ENCODE measurements around the gene C14orf180. TPM values are rescaled to one million over a fixed set of nuclear protein-coding genes. Genes with fewer than 3 reads are reported as not detected.
"Not testable (repeated sequence)": the region's sequence is repeated elsewhere in the genome, so short reads cannot be mapped to it uniquely, and the experiment has no call there.

C14orf180 gene
- total RNA-seq, 1 donor from 2014 or later, result 1.7 TPM

DNA sequence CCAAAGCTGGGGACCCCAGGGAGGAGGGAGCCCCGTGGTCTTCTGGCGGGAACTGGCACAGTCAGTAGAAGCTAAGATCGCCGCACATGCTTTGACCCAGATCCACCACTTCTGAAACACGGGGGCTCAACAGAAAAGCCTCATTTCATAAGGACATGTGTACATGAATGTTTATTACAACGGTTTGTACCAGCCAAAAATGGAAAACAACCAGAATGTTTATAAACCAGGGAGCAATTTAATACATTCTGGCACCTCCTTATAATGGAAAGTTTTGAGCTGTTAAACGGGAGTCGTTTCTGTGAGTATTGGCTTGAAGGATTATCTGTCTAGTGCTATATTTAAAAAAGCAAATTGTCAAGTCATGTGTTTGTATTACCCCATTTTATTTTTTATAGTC, 32.3 kb downstream of the C14orf180 start:
- DNase-seq (ENCODE audit: low spot score), result no peak

DNA sequence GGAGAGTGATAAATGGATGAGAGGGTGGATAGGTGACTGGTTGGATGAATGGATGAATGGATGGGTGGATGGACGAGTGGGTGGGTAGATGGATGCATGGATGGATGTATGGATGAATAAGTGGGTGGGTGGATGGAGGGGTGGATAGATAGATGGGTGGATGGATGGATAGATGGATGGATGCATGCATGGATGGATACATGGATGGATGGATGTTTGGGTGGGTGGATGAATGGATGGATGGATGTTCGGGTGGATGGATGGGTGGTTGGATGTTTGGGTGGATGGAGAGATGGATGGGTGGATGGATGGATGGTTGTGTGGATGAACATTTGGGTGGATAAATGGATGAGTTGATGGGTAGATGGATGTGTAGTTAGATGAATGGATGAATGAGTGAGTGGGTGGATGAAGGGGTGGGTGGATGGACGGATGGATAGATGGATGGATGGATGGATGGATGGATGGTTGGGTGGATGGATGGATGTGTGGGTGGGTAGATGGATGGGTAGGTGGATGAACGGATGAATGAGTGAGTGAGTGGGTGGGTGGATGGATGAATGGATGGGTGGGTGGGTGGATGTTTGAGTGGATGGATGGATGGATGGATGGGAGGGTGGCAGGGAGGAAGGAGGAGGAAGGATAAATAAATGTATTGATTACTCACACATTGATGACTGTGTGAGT, 34.7 kb downstream of the C14orf180 start:
- no peak for DNase-seq (ENCODE audit: low spot score)

DNA sequence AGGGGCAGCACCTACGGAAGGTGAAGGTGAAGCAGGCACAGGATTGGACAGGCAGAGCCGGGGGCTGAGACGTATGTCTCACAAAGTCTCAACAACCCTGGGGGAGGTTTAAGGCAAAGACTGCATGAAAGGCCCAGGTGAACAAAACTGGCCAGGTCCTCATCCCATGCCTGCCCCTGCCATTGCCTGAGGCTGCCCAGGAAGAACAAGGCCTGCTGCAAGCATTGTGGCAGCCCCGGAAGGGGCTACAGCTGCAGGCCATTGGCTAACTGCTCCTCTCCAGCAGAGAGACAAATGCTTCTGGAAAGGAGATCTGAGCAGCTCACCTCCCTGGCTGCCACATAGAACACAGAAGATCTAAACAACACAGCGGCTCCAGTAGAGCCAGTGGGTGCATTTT, 45.4 kb downstream of the C14orf180 start:
- DNase-seq (ENCODE audit: low spot score), result no peak

DNA sequence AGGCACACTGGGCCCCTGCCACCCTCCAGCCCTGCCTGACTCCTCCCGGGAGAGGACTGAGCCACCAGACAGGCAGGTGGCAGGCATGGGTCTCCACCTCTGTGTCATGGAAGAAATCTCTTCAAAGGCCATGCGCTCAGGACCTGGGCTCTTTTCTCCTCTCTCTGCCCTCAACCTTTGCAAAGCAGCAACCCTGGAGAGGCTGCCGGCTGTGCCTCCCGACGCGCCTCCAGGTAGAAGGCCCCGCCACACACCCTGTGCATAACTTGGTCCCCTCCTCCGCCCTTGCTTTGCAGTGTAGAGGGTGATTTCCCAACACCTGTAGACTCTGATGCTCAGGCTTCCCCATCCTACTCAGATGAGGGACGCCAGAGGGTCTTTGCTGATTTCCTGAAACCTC, 53.2 kb downstream of the C14orf180 start:
- DNase-seq (ENCODE audit: low spot score), result no peak

DNA sequence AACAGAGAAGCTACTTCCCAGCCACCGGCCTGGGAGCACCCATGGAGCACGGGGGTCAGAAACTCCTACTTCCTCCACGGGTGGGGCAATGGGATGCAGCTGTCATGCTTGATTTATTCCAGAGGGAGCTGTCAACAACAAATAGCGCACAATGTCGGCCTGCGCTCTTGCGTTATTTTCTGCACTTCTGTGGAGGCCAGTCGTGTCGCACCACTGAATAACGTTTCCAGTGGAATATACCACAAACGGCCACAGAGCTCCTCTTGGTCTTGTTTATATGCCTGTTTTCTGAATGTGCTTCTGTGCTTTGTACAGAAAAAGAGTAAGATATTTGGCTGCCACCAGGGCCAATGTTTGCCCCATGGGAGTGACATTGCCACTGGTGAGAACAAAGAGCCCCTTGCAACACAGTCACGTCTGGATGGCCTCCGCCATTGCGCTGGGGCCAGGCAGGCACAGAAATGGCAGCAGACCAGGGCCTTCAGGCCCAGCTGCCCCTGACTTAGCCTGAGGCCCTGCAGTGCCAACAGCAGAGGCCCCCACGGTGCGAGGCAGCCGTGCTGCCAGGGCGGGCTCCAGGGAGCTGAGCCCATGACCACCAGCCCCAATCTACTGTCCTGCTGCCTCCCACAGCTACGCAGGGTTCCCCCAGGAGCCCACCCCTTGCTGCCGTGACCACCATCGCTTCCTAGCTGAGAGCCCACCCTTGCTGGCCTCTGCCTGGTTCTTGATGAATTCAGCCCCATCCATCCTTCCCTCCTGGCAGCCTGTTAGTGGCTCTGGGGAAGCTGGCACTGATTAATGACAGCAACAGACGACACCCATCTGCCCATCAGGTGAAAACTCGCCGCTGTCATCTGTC, 53.9 kb downstream of the C14orf180 start:
- DNase-seq (ENCODE audit: low spot score), result no peak

DNA sequence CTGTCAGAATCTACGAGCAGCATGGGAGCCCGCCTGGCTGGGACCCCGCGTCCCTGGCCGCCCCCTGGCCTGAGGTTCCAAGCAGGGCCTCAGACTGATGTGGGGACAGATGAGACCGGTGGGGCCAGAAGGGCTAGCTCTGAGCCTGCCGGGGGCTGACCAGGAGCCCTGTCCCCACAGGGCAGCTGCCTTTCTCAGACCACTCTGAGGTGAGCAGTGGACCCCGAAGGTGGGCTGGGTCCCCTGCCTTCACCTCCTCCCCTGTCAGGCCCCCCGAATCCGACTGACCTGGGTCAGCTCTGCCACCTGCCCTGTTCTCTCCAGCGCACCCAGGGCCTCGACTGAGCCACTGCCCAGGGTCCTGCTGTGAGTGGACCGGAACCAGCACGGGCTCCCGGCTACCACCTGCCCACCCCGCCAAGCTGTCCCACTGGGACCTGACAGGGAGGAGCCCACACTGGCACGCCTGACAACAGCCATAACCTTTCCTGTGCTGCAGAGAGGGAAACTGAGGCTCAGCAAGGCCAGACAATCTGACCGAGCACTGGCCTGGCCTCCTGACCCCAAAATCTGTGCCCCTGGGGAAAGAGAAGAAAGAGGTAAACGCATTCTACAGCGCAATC, 54.7 kb downstream of the C14orf180 start:
- DNase-seq (ENCODE audit: low spot score), result no peak

DNA sequence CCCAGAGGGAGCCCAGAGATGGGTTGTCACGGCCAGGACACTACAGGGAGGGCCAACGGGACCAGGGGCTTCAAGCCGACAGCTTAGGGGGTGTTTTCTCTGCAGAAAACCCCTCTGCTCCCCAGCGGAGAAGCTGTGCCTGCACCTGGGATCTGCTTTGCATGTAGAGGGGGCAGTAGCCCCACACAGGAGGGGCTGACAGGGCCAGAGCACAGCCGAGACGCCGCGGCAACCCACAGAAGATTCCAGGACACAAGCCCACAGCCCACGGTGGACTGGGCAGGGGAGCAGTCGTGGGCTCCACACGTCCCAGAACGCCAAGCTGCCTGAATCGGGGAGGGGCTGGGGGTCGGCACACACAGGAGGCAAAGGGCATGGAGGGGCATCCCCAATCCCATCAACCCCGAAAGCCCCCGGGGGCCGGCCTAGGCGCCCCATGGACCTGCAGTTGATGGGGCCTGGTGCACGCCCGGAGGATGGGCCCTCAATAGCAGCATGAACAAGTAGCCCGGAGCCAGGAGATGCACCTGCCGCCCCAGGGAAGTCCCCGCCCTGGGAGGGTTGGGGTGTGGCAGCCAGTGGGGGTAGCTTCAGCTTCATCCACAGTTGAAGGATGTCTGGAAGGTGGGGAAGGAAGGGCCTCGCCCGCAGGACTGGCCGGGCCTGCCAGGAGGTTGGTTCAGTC, 55.5 kb downstream of the C14orf180 start:
- no peak for DNase-seq (ENCODE audit: low spot score)

DNA sequence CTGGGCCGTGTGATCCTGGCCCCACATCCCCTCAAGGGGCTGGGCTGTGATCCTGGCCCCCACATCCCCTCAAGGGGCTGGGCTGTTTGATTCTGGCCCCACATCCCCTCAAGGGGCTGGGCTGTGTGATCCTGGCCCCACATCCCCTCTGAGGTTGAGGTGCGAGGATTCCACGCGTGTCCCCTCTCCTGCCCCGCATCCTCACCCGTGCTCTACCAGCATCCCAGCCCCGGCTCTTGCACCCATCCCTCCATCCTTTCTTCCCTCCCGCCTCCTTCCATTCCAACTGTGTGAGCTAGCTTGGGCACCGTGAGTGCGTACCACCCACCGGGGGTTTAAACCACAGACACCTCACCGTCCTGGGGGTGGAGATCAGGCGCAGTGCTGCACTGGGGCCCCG, 56.2 kb downstream of the C14orf180 start:
- DNase-seq (ENCODE audit: low spot score), result no peak

DNA sequence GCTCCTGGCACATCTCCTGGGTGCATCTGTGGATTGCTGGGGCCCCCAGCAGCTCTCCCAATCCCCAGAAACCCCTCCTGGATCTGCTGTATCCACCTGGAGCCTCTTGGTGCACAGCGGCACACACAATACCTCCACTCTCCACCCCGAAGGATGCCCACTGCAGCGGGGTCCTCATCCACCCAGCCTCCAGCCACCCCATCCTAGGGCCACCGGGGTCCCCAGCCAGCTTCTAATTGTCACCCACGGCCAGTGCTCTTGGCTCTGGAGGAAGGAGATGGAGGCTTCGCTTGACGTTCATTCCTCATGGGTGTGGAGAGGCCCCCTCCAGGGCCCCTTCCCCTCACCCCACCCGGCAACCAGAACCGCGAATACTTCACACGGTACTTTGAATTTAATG, 56.6 kb downstream of the C14orf180 start:
- DNase-seq (ENCODE audit: low spot score), result no peak

DNA sequence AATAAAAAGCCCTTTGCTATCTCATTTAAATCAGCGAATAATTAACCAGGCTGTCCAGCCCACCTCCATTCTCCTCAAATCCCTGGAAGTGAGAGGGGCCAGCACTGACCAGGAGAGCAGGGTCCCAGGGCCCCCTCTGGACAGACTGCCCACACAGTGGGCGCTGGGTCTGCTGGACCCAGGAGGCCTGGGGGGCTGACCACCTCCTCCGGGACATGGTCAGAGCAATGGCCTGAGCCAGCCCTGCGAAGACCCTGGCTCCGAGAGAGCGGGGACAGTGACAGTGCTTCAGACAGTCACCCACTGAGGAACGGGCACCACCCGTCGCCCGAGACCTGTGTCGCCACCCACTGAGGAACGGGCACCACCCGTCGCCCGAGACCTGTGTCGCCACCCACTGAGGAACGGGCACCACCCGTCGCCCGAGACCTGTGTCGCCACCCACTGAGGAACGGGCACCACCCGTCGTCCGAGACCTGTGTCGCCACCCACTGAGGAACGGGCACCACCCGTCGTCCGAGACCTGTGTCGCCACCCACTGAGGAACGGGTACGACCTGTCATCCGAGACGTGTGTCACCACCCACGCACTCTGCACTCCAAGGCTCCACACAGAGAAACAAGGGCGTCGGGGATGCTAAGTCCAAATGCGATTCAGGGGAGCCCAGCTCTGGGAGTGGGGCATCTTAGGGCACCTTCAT, 57.4 kb downstream of the C14orf180 start:
- DNase-seq (ENCODE audit: low spot score), result not testable (repeated sequence)

DNA sequence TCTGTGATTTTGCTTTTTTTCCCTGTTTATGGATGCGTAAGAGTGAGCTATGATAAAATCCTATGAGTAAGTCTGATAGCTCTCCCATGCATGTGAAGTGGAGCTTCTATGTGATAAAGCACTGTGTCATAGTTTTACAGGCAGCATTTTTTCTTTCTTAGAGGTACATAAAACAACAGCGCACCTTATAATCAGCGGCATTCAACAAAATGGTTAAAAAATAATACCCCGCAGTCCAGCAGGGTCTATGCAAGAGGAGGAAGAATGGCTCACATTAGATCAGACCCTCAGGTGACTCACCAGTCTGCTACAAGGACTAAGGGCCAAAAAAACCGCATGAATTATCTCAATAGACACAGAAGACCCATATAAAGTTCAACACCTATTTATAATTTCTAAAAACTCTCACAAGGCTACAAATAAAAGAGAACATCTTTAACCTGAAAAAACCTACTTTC, 58.0 kb downstream of the C14orf180 start:
- no peak for DNase-seq (ENCODE audit: low spot score)

DNA sequence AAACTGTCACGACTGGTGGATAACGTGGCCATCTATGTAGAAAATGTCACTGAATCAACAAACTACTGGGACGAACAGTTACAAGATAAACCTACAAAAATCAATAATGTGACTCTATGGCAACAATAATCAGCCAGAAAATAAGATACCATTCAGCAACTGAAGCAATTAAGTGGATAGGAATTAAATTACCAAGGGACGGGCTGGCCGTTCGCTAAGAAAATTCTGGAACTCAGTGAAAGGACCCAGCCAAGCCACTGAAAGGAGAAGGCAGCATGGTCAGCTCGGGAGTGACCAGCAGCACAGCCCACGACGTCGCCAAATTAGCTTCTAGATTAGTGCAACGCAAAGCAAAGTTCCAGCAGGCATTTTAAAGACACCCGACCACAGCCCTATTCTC, 58.6 kb downstream of the C14orf180 start:
- DNase-seq (ENCODE audit: low spot score), result no peak

DNA sequence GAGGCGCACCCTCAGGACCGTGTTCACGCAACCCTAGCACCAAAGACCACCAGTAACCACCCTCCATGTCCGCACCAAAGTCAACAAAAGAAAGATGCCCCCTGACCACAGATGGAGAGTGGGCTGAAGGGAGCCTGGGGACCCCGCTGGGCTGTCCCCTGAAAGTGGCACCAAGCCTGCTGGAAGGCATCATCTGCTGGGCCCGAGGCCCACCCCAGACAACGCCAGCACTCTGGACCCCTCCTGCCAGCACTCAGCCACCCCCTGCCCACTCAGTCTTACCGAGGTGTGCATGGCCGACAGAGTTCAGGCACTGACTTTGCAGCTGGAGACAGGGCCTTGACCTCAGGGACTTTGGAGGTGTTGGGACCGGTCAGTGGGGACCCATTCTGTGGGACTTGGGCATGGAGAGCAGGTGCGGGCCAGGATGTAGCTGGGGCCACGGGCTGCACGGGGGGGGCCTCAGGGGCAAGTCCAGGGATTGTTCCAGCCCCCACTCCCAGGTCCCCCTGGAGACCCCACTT, 59.4 kb downstream of the C14orf180 start:
- DNase-seq (ENCODE audit: low spot score), result no peak

DNA sequence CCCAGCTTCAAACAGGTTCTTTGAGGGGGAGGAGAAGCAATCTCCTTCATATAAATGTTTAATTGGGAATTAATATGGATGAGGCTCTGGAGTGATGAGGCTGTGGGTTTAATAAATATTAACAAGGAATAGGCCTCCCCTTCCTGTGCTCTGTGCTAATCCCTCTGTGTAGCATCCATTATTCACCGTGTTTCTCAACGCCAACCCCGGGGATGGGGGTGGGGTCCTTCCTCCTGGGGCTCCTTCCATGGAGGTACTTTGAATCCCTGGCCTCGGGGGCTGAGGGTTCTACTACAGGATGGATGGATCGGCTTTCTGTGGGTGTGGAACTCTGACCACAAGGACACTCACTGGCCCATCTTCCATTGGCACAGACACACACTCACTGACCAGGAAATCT, 59.9 kb downstream of the C14orf180 start:
- DNase-seq (ENCODE audit: low spot score), result no peak

Other genes with a start within 250 kb of the C14orf180 start
- gene TMEM179, start 25.0 kb downstream of the C14orf180 start, total RNA-seq, result 0.86 TPM
- 81.6 TPM for gene INF2, start 109.9 kb downstream of the C14orf180 start, total RNA-seq
- gene ADSS1, start 144.5 kb downstream of the C14orf180 start, total RNA-seq, result 11.0 TPM
- gene SIVA1, start 173.4 kb downstream of the C14orf180 start, total RNA-seq, result 56.5 TPM
- gene AKT1, start 216.0 kb downstream of the C14orf180 start, total RNA-seq, result 116 TPM
- 9.4 TPM for gene ZBTB42, start 221.3 kb downstream of the C14orf180 start, total RNA-seq

Measured in ureter (tissue), 1 donor.